ENCODE measurements around the gene STRIP2.
"Not testable (repeated sequence)": the region's sequence is repeated elsewhere in the genome, so short reads cannot be mapped to it uniquely, and the experiment has no call there.

The STRIP2 gene

DNA sequence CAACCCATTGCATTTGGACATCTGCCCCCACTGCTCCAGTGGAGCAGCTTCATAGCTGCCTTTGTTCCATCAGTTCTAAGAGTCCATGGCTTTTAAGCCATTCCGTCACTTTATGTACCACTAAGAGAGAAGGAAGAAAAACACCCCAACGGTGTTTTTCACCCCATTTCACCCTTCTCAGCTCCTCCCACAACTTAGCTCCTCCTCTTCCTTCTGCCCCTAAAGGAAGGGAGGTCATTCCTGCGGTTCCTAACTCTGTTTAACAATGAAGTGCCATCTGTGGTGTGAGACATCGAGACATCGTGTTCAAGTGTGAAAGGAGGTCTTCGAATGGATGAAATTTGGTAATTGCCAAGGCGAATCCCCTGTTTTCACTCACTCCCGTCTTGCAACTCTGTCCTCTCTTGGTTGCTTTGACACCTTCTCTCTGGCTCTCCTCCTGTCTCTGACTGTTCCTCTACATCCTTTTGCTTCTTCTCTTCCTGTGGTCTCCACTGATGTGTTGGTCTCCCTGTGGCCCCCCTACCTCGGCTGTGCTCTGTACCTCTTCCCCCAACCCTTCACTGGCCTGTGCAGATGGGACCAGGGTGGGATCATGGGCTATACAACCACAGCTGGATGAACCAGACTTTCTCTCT lies 91.1 kb downstream of the STRIP2 start:
- Histone ChIP-seq H3K36me3 (ENCODE audit: control insufficient read depth, insufficient read depth, low read length) (no peaks in the 10 kb centered on the region), H3K27me3 (ENCODE audit: control insufficient read depth, insufficient read depth, low read length) (no peaks in the 10 kb centered on the region), H3K9me3 (ENCODE audit: control insufficient read depth, insufficient read depth, low read length) (no peaks in the 10 kb centered on the region), H3K4me3 (ENCODE audit: low read length) (no peak overlapping the region), H3K27ac (ENCODE audit: low read length) (no peak overlapping the region), H3K4me1 (ENCODE audit: control insufficient read depth, insufficient read depth, low read length) (peaks cover 3% of the 10 kb centered on the region; the same call in 1 of the 2 replicates)
- WGBS (ENCODE audit: insufficient coverage, insufficient read length) = no CpG with 5 or more reads among the region's 9 CpGs
- no peak for DNase-seq (ENCODE audit: low read depth, low spot score)

DNA sequence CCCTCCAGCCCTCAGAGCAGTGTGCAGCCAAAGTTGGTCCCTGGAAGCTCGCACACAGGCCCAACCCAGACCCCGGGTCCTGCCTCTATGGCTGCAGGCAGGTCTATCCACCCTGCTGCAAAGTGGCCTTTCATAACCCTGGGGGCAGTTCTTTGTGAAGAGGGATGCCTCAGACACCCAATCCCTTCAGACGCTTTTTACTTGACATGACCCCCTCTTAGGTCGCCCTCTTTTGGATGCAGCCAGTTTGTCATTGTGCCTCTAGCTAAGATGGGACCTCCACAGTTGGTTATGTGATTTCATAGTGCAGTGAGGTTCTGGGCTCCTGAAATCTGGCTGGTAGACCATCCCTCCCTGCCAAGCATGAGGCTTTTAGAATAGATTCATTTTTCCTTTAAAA lies 95.4 kb downstream of the STRIP2 start:
- no peak for DNase-seq (ENCODE audit: low read depth, low spot score)
- no peaks in the 10 kb centered on the region for H3K36me3 ChIP-seq (ENCODE audit: control insufficient read depth, insufficient read depth, low read length)
- no peak overlapping the region for H3K4me3 ChIP-seq (ENCODE audit: low read length)
- no peak overlapping the region for H3K27ac ChIP-seq (ENCODE audit: low read length)
- no peaks in the 10 kb centered on the region for H3K27me3 ChIP-seq (ENCODE audit: control insufficient read depth, insufficient read depth, low read length)
- no CpG with 5 or more reads among the region's 4 CpGs for WGBS (ENCODE audit: insufficient coverage, insufficient read length)
- peaks cover 2% of the 10 kb centered on the region; the same call in 1 of the 2 replicates for H3K4me1 ChIP-seq (ENCODE audit: control insufficient read depth, insufficient read depth, low read length)
- H3K9me3 ChIP-seq (ENCODE audit: control insufficient read depth, insufficient read depth, low read length) = no peaks in the 10 kb centered on the region

DNA sequence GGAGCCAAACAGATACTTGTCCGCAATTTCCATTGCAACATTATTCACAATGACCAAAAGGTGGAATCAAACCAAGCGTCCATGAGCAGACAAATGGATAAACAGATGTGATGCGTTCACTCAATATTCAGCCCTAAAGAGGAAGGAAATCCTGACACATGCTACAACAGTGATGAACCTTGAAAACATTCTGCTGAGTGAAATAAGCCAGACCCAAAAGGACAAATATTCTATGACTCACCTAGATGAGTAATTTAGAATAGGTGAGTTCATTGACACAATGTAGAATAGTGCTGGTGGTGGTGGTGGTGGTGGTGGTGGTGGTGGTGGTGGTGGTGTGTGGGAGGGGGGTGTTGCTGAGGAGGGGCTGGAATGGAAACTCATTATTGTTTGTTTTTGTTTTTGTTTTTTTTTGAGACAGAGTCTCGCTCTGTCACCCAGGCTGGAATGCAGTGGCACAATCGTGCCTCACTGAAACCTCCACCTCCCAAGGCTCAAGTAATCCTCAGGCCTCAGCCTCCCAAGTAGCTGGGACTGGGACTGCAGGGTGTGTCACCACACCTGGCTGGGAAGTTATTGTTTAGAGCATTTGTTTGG lies 96.7 kb downstream of the STRIP2 start:
- Histone ChIP-seq H3K27ac (ENCODE audit: low read length) (no peak overlapping the region), H3K9me3 (ENCODE audit: control insufficient read depth, insufficient read depth, low read length) (no peaks in the 10 kb centered on the region), H3K27me3 (ENCODE audit: control insufficient read depth, insufficient read depth, low read length) (no peaks in the 10 kb centered on the region), H3K4me3 (ENCODE audit: low read length) (no peak overlapping the region), H3K36me3 (ENCODE audit: control insufficient read depth, insufficient read depth, low read length) (no peaks in the 10 kb centered on the region), H3K4me1 (ENCODE audit: control insufficient read depth, insufficient read depth, low read length) (peaks cover 2% of the 10 kb centered on the region; the same call in 1 of the 2 replicates)
- DNase-seq (ENCODE audit: low read depth, low spot score) = no peak
- no CpG with 5 or more reads among the region's 5 CpGs for WGBS (ENCODE audit: insufficient coverage, insufficient read length)

DNA sequence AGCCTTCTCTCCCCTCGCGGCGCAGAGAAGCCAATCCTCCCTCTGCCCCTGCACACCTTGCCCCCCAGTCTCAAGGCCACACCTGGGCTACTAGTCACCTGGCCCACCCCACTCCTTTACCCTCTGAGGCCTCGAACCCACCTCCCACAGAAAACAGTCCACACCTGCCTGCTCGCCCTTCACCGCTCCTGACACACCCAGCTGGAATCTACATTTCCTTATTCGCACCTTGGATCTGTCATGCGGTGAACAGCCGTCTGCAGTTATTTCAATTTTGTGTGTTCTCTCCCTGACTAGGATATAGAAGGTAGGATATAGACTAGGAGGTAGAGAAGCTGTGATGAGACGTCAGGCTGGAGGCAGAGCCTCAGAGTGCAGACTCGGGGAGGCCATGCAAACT lies 97.5 kb downstream of the STRIP2 start:
- no CpG with 5 or more reads among the region's 11 CpGs for WGBS (ENCODE audit: insufficient coverage, insufficient read length)
- Histone ChIP-seq H3K9me3 (ENCODE audit: control insufficient read depth, insufficient read depth, low read length) (no peaks in the 10 kb centered on the region), H3K36me3 (ENCODE audit: control insufficient read depth, insufficient read depth, low read length) (no peaks in the 10 kb centered on the region), H3K27ac (ENCODE audit: low read length) (no peak overlapping the region), H3K4me1 (ENCODE audit: control insufficient read depth, insufficient read depth, low read length) (peaks cover 2% of the 10 kb centered on the region; the same call in 1 of the 2 replicates), H3K4me3 (ENCODE audit: low read length) (no peak overlapping the region), H3K27me3 (ENCODE audit: control insufficient read depth, insufficient read depth, low read length) (no peaks in the 10 kb centered on the region)
- DNase-seq (ENCODE audit: low read depth, low spot score) = no peak

DNA sequence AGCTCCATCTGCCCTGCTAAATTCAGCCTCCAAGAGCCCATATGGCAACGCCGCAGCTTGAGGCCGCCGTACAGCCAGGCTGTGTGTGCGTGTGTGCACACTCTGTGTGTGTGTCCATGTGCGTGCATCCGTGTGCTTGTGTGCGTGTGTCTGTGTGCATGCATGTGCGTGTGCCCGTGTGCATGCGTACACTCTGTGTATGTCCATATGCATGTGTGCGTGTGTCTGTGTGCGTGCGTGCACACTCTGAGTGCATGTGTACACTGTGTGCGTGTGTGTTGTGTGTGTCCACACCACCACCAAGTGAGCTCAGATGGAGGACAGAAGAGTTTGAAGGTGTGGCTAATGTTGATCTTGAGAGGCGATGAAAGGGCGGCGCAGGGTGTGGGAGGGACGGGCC lies 98.1 kb downstream of the STRIP2 start:
- DNase-seq (ENCODE audit: low read depth, low spot score) = no peak
- WGBS (ENCODE audit: insufficient coverage, insufficient read length) = no CpG with 5 or more reads among the region's 19 CpGs
- H3K4me1 ChIP-seq (ENCODE audit: control insufficient read depth, insufficient read depth, low read length) = peaks cover 2% of the 10 kb centered on the region; the same call in 1 of the 2 replicates

DNA sequence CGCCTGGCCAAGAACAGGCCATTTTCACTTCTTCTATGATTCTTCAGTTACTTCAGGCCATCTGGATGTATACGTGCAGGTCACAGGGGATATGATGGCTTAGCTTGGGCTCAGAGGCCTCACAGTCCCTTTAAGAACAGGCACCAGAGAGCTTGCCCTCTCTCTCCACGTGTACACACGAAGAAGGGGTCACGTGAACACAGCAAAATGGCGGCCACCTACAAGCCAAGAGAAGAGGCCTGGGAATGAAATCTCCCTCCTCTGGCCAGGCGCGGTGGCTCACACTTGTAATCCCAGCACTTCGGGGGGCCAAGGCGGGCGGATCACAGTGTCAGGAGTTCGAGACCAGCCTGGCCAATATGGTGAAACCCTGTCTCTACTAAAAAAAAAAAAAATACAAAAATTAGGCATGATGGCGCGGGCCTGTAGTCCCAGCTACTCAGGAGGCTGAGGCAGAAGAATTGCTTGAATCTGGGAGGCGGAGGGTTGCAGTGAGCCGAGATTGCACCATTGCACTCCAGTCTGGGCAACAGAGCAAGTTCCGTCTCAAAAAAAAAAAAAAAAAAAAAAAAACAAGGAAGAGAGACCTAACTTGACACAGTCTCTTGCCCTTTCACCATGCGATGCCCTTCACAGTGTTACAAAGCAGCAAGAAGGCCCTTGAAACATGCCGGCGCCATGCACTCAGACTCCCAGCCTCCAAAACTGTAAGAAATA lies 100.5 kb downstream of the STRIP2 start:
- not testable (repeated sequence) for H3K36me3 ChIP-seq (ENCODE audit: control insufficient read depth, insufficient read depth, low read length); DNase-seq (ENCODE audit: low read depth, low spot score); H3K27me3 ChIP-seq (ENCODE audit: control insufficient read depth, insufficient read depth, low read length); H3K9me3 ChIP-seq (ENCODE audit: control insufficient read depth, insufficient read depth, low read length); H3K27ac ChIP-seq (ENCODE audit: low read length); H3K4me3 ChIP-seq (ENCODE audit: low read length); H3K4me1 ChIP-seq (ENCODE audit: control insufficient read depth, insufficient read depth, low read length)
- no CpG with 5 or more reads among the region's 20 CpGs for WGBS (ENCODE audit: insufficient coverage, insufficient read length)

More for the DNA sequence above, 98.1 kb downstream of the STRIP2 start:
- no peak overlapping the region for H3K4me3 ChIP-seq (ENCODE audit: low read length)
- no peaks in the 10 kb centered on the region for H3K27me3 ChIP-seq (ENCODE audit: control insufficient read depth, insufficient read depth, low read length)
- no peaks in the 10 kb centered on the region for H3K36me3 ChIP-seq (ENCODE audit: control insufficient read depth, insufficient read depth, low read length)
- H3K27ac ChIP-seq (ENCODE audit: low read length) = no peak overlapping the region
- no peaks in the 10 kb centered on the region for H3K9me3 ChIP-seq (ENCODE audit: control insufficient read depth, insufficient read depth, low read length)

DNA sequence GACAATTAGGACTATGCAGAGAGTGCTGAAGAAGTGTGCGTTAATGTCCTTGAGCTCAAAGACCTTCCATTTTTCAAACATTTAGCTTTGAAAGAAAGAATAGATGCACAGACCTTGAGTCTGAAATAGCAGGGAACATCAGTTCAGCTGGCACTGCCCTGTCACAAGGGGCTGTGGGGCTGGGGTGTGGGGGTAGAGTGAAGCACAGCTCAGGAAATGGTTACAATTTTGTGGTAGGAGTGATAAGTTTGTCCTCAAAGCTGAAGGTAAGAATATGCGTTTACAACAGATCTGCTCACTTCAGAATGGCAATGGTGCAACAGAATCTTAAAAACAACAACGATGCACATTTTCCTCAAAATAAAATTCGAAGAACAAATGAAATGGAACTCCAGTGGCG lies 101.7 kb downstream of the STRIP2 start:
- no peak for DNase-seq (ENCODE audit: low read depth, low spot score)
- no CpG with 5 or more reads among the region's 5 CpGs for WGBS (ENCODE audit: insufficient coverage, insufficient read length)
- peaks cover 2% of the 10 kb centered on the region; the same call in 1 of the 2 replicates for H3K4me1 ChIP-seq (ENCODE audit: control insufficient read depth, insufficient read depth, low read length)
- no peaks in the 10 kb centered on the region for H3K9me3 ChIP-seq (ENCODE audit: control insufficient read depth, insufficient read depth, low read length)
- H3K4me3 ChIP-seq (ENCODE audit: low read length) = no peak overlapping the region
- no peaks in the 10 kb centered on the region for H3K36me3 ChIP-seq (ENCODE audit: control insufficient read depth, insufficient read depth, low read length)
- H3K27me3 ChIP-seq (ENCODE audit: control insufficient read depth, insufficient read depth, low read length) = no peaks in the 10 kb centered on the region
- H3K27ac ChIP-seq (ENCODE audit: low read length) = no peak overlapping the region

DNA sequence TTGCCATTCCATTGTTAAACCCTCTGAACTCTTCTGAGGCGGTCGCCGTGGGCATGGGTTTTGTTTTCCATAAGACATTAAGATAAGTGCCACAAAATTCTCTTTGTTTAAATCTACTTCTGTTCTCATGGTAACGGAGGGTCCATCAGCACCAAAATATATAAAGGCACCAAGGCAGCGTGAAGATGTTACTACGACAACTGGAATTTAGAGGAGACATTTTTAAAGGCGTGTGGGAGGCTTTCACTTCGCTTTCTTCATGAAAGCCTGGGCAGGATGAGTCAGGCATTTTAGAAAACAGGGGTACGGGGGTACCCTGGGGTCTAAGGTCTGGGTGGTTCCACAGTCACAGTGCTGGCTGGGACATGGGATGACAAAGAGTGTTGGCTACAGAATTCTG lies 102.1 kb downstream of the STRIP2 start:
- no peak for DNase-seq (ENCODE audit: low read depth, low spot score)
- Histone ChIP-seq H3K27me3 (ENCODE audit: control insufficient read depth, insufficient read depth, low read length) (no peaks in the 10 kb centered on the region), H3K4me1 (ENCODE audit: control insufficient read depth, insufficient read depth, low read length) (peaks cover 2% of the 10 kb centered on the region; the same call in 1 of the 2 replicates), H3K9me3 (ENCODE audit: control insufficient read depth, insufficient read depth, low read length) (no peaks in the 10 kb centered on the region), H3K4me3 (ENCODE audit: low read length) (no peak overlapping the region), H3K36me3 (ENCODE audit: control insufficient read depth, insufficient read depth, low read length) (no peaks in the 10 kb centered on the region), H3K27ac (ENCODE audit: low read length) (no peak overlapping the region)
- no CpG with 5 or more reads among the region's 9 CpGs for WGBS (ENCODE audit: insufficient coverage, insufficient read length)

Data from iPS DF 6.9 (cell line).